ENCODE data around the gene PAQR5. TPM values are rescaled to one million over a fixed set of nuclear protein-coding genes. Genes with fewer than 3 reads are reported as not detected.

The PAQR5 gene
- total RNA-seq, 2 experiments from 2014 or later, result 0.14 TPM; not detected in 1

DNA sequence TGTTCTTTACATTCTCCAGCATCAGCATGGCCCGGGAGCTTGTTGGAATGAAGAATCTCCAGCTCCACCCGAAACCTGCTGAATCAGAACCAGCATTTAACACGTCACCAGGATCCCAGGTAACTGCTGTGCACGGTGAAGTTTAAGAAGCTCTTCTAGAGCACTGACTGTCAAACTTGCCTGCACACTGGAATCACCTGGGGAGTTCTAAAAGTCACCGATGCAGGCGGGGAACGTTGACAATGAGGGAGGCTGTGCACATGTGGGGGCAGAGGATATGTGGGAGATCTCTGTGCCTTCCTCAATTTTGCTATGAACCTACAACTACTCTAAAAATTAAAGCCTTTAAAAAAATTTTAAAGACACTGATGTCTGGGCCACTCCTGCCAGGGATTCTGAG, 19.1 kb upstream of the PAQR5 start:
- DNase-seq (no peak), ATAC-seq (no peak)
- intact Hi-C loops (cut with micrococcal nuclease), result no loop called here
- TF ChIP-seq, protein P1, sequence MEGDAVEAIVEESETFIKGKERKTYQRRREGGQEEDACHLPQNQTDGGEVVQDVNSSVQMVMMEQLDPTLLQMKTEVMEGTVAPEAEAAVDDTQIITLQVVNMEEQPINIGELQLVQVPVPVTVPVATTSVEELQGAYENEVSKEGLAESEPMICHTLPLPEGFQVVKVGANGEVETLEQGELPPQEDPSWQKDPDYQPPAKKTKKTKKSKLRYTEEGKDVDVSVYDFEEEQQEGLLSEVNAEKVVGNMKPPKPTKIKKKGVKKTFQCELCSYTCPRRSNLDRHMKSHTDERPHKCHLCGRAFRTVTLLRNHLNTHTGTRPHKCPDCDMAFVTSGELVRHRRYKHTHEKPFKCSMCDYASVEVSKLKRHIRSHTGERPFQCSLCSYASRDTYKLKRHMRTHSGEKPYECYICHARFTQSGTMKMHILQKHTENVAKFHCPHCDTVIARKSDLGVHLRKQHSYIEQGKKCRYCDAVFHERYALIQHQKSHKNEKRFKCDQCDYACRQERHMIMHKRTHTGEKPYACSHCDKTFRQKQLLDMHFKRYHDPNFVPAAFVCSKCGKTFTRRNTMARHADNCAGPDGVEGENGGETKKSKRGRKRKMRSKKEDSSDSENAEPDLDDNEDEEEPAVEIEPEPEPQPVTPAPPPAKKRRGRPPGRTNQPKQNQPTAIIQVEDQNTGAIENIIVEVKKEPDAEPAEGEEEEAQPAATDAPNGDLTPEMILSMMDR (IDR thresholded peaks at IDR 0.05), result no peak
- no peaks in the 10 kb centered on the region for H3K4me1 Mint-ChIP-seq (ENCODE audit: low read depth)
- H3K36me3 Mint-ChIP-seq (ENCODE audit: low read depth), result no peaks in the 10 kb centered on the region
- H3K27me3 Mint-ChIP-seq, result peaks cover 2% of the 10 kb centered on the region
- ChIA-PET CTCF (no interaction called here), POLR2A (no interaction called here)
- no peak overlapping the region for H3K27ac Mint-ChIP-seq
- H3K9me3 Mint-ChIP-seq, result no peaks in the 10 kb centered on the region
- no peak overlapping the region for H3K4me3 Mint-ChIP-seq

DNA sequence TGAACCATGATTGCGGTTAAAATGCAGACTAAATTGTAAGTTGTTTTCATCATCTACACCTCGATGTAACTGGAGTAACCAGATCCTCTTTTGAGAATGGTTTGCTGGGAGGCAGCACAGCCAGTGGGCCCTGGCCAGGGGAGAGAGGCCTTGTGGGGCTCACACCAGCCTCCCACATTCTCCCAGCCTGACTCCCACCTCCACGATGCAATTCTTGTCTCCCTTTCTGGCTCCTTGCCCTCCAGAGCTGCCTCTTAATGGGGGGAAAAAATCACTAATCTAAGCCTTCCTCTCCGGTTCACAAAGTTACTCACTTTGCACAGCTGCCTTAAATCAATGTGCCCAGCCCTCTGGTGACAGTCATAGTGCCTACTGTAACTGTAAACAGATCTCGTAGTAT, 17.9 kb upstream of the PAQR5 start:
- POLR2A ChIA-PET, result no interaction called here
- no peak overlapping the region for H3K4me3 Mint-ChIP-seq
- intact Hi-C loops (cut with micrococcal nuclease), result no loop called here
- peaks cover 2% of the 10 kb centered on the region for H3K27me3 Mint-ChIP-seq
- H3K9me3 Mint-ChIP-seq, result no peaks in the 10 kb centered on the region
- no peak overlapping the region for H3K27ac Mint-ChIP-seq
- H3K36me3 Mint-ChIP-seq (ENCODE audit: low read depth), result no peaks in the 10 kb centered on the region
- TF ChIP-seq, protein P1 (IDR thresholded peaks at IDR 0.05), result no peak
- ATAC-seq (no peak), DNase-seq (no peak)
- CTCF ChIA-PET, result no interaction called here
- H3K4me1 Mint-ChIP-seq (ENCODE audit: low read depth), result no peaks in the 10 kb centered on the region

DNA sequence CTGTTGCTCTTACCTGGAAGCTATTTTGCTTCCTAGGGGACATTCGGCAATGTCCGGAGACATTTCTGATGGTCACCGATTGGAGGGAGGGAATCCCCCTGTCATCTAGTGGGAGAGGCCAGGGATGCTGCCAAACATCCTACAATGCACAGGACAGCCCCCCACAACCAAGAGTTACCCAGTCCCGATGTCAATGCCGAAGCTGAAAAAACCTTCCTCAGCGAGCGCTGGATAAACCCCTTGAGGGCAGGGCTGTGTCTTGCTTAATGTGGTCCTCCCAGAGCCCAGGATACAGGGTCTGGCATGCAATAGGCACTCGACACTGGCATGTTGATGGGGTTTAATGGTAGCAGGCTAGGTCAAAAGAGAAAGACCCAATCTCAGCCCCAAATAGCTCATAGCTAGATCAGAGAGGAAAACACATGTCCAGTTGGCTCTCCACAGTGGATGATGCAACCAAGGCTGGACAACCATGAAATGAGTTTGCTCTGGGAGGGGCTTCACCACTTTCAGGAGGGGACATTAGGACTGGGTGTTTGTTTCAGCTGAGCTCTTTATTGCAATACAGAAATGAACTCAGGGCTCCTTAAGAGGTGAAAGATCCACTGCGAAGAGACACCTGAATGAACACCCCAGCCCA, 16.5 kb upstream of the PAQR5 start:
- H3K36me3 Mint-ChIP-seq (ENCODE audit: low read depth), result no peaks in the 10 kb centered on the region
- no peaks in the 10 kb centered on the region for H3K4me1 Mint-ChIP-seq (ENCODE audit: low read depth)
- H3K27me3 Mint-ChIP-seq, result peaks cover 2% of the 10 kb centered on the region
- intact Hi-C loops (cut with micrococcal nuclease), result no loop called here
- ChIA-PET CTCF (no interaction called here), POLR2A (no interaction called here)
- TF ChIP-seq, protein P1 (IDR thresholded peaks at IDR 0.05), result no peak
- H3K4me3 Mint-ChIP-seq, result no peak overlapping the region
- H3K9me3 Mint-ChIP-seq, result no peaks in the 10 kb centered on the region
- H3K27ac Mint-ChIP-seq, result no peak overlapping the region
- DNase-seq (no peak), ATAC-seq (no peak)

DNA sequence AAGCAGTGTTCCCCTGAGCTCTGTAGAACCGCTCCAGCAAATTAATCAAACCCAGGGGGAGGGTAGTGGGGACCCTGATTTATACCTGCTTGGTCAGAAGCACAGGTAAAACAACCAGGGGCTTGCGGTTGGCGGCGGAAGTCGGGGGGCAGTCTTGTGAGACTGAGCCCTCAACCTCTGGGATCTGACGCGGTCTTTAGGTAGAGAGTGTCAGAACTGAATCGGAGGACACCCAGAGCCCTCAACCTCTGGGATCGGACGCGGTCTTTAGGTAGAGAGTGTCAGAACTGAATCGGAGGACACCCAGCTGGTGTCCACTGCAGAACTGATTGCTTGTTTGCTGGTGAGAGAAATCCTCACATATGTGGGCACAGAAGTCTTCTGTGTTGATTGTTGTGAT, 12.9 kb upstream of the PAQR5 start:
- TF ChIP-seq, protein P1 (IDR thresholded peaks at IDR 0.05), result no peak
- H3K9me3 Mint-ChIP-seq, result no peaks in the 10 kb centered on the region
- ATAC-seq (no peak), DNase-seq (no peak)
- no peak overlapping the region for H3K27ac Mint-ChIP-seq
- ChIA-PET CTCF (no interaction called here), POLR2A (interaction anchor here (0.6 kb wide), 1 partner anchor 814 kb away, joined by 3 read pairs; no protein-coding TSS in a partner anchor)
- H3K4me1 Mint-ChIP-seq (ENCODE audit: low read depth), result no peaks in the 10 kb centered on the region
- no peaks in the 10 kb centered on the region for H3K36me3 Mint-ChIP-seq (ENCODE audit: low read depth)
- no peaks in the 10 kb centered on the region for H3K27me3 Mint-ChIP-seq
- intact Hi-C loops (cut with micrococcal nuclease), result no loop called here
- no peak overlapping the region for H3K4me3 Mint-ChIP-seq

DNA sequence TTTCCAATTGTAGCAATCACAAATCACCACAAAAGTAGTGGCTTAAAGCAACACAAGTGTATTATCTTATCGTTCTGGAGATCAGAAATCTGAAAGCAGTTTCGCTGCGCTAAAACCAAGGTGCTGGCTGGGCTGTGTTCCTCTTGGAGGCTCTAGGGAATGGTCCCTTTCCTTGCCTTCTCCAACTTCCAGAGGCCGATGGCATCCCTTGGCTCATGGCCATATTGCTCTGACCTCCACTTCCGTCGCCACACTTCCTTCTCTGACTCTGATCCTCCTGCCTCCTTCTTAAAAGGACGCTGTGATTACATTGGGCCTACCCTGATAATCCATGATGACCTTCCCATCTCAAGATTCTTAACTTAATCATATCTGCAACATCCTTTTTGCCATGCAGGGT, 10.7 kb upstream of the PAQR5 start:
- Mint-ChIP-seq H3K27ac (no peak overlapping the region), H3K4me3 (no peak overlapping the region), H3K36me3 (ENCODE audit: low read depth) (no peaks in the 10 kb centered on the region), H3K9me3 (no peaks in the 10 kb centered on the region), H3K4me1 (ENCODE audit: low read depth) (no peaks in the 10 kb centered on the region), H3K27me3 (no peaks in the 10 kb centered on the region)
- ChIA-PET CTCF (no interaction called here), POLR2A (no interaction called here)
- TF ChIP-seq, protein P1 (IDR thresholded peaks at IDR 0.05), result no peak
- intact Hi-C loops (cut with micrococcal nuclease), result no loop called here
- ATAC-seq (no peak), DNase-seq (no peak)

Measured in activated CD8-positive, alpha-beta T cell treated with anti-CD3 and anti-CD28 coated beads for 36 hours (primary cell).